Uterus (tissue), 4 donors: Measurements from ENCODE around the gene TMEM181. TPM values are rescaled to one million over a fixed set of nuclear protein-coding genes. Genes with fewer than 3 reads are reported as not detected.

ENCODE experiments used
- DNase-seq, 2 donors: peaks; one replicate each; pipeline ENCODE4 v3.0.0-alpha.2; 2019 to 2020
- H3K27ac ChIP-seq, 2 donors: fragments of 200-600 bp; sonication (generic); 1 replicate in 1 of 2; 2 replicates in 1 of 2; pipeline ENCODE4 v1.5.1; 2016 to 2018
- H3K27me3 ChIP-seq, 2 donors: fragments of 200-600 bp; sonication (generic); one replicate each; pipeline ENCODE4 v1.5.1; 2018 to 2019; ENCODE audit warnings: control low read depth in 1 of 2
- H3K36me3 ChIP-seq, 2 donors: fragments of 200-600 bp; sonication (generic); one replicate each; pipeline ENCODE4 v1.5.1; 2019; ENCODE audit warnings: control low read depth in 1 of 2
- H3K4me1 ChIP-seq, 2 donors: fragments of 200-600 bp; sonication (generic); one replicate each; pipeline ENCODE4 v1.5.1; 2018 to 2019; ENCODE audit warnings: control low read depth in 1 of 2
- H3K4me3 ChIP-seq, 2 donors: fragments of 200-600 bp; sonication (generic); 1 replicate in 1 of 2; 2 replicates in 1 of 2; pipeline ENCODE4 v1.5.1; 2018 to 2019; ENCODE audit warnings: mild to moderate bottlenecking in 1 of 2
- H3K9me3 ChIP-seq, 2 donors: fragments of 200-600 bp; sonication (generic); one replicate each; pipeline ENCODE4 v1.5.1; 2019; ENCODE audit warnings: control low read depth in 1 of 2
- CTCF ChIP-seq, 4 experiments: fragments of 200-600 bp in 2 of 4; fragments of 450-650 bp in 2 of 4; sonication (generic) in 2 of 4; IDR thresholded peaks; one replicate each; pipeline ENCODE4 v1.5.1; 2016 to 2019; ENCODE audit warnings: antibody characterized with exemption in 4 of 4, mild to moderate bottlenecking in 2 of 4, moderate library complexity in 1 of 4
- POLR2A ChIP-seq, 2 donors: fragments of 450-650 bp; IDR thresholded peaks; one replicate each; pipeline ENCODE4 v1.6.1; 2016; ENCODE audit warnings: antibody characterized with exemption in 2 of 2, mild to moderate bottlenecking in 1 of 2, moderate library complexity in 1 of 2
- intact Hi-C: fragments of 100-400 bp; cut with DNase I; formaldehyde crosslinking; loops from one replicate; pipeline ENCODE4 v1.15.1; 2023; ENCODE audit warnings: low total_unique reads
- total RNA-seq, 4 donors: library from RNA; depleted of rRNA in 3 of 4; stranded (reverse); fragments of >200 nt in 3 of 4; gene quantifications; one replicate each; pipeline versions ENCODE4 v1.1.0 to v1.2.4, GENCODE V29; 2014 to 2023
- donor health status: DM: yes; HTN: yes; CAD: no.

TMEM181 gene
- total RNA-seq, 4 donors from 2014 or later, result 17.6 to 36.6 (median 28.8) TPM

DNA sequence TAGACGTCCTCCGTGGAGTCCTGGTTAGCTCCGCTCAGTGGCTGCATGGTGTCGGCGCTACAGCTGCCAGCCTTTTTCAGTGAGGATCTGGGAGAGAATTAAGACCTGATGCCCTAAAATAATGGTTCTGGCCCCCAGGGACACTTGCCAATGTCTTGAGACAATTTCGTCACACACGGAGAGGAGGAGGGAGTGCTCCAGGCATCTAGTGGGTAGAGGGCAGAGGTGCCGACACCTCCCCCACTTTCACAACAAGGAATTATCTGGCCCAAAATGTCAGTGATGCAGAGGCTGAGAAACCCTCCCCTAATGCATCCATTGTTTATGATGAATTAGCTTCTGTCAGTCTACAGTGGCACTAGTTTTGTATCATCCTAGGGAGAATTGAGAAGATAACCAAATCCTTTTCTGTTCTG lies 24.4 kb downstream of the TMEM181 start:
- H3K4me3 ChIP-seq, result no peak overlapping the region
- no peak for DNase-seq
- intact Hi-C loops, result no loop called here

GRCh38 chr6:158586652-158587051 lies 26.8 kb downstream of the TMEM181 start:
- no peak for DNase-seq
- H3K9me3 ChIP-seq, result no peaks in the 10 kb centered on the region
- no peaks in the 10 kb centered on the region for H3K4me1 ChIP-seq
- H3K27ac ChIP-seq, result no peak overlapping the region
- H3K36me3 ChIP-seq, result no peaks in the 10 kb centered on the region
- intact Hi-C loops, result no loop called here
- H3K4me3 ChIP-seq, result no peak overlapping the region
- H3K27me3 ChIP-seq, result no peaks in the 10 kb centered on the region
- TF ChIP-seq CTCF (IDR thresholded peaks at IDR 0.05), result no peak
- TF ChIP-seq POLR2A (IDR thresholded peaks at IDR 0.05), result no peak

More for the DNA sequence above, 24.4 kb downstream of the TMEM181 start:
- H3K36me3 ChIP-seq, result no peaks in the 10 kb centered on the region
- no peaks in the 10 kb centered on the region for H3K4me1 ChIP-seq
- H3K27ac ChIP-seq, result no peak overlapping the region
- H3K27me3 ChIP-seq, result no peaks in the 10 kb centered on the region
- TF ChIP-seq POLR2A (IDR thresholded peaks at IDR 0.05), result no peak
- TF ChIP-seq CTCF (IDR thresholded peaks at IDR 0.05), result no peak
- no peaks in the 10 kb centered on the region for H3K9me3 ChIP-seq

DNA sequence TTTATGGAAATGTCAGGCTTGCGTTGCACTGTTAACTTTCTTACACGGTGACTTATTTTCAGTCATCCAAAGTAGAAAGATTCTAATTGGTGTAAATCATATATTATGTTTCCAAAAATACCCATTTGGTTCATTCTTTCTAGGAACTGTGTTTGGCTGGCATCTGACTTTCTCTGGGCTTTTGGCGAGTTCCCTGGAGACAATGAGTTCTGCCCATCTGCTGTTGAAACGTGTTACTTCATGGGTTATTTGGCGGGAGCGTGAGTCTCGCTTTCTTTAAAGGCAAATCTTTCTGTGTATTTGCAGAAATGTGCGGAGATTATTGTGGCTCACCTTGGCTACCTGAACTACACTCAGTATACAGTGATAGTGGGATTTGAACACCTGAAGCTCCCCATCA lies 29.5 kb downstream of the TMEM181 start:
- Histone ChIP-seq H3K27me3 (no peaks in the 10 kb centered on the region), H3K9me3 (no peaks in the 10 kb centered on the region), H3K36me3 (no peaks in the 10 kb centered on the region), H3K27ac (no peak overlapping the region), H3K4me1 (no peaks in the 10 kb centered on the region), H3K4me3 (no peak overlapping the region)
- no peak for DNase-seq
- TF ChIP-seq POLR2A (IDR thresholded peaks at IDR 0.05), result no peak
- intact Hi-C loops, result no loop called here

- Histone ChIP-seq H3K27me3 (no peaks in the 10 kb centered on the region), H3K9me3 (no peaks in the 10 kb centered on the region), H3K4me1 (no peaks in the 10 kb centered on the region), H3K36me3 (no peaks in the 10 kb centered on the region), H3K27ac (no peak overlapping the region), H3K4me3 (no peak overlapping the region)
- DNase-seq, result no peak
- intact Hi-C loops, result no loop called here
- no peak for TF ChIP-seq POLR2A (IDR thresholded peaks at IDR 0.05)
- TF ChIP-seq CTCF (IDR thresholded peaks at IDR 0.05), result no peak
Measured at GRCh38 chr6:158591134-158591809, 31.4 kb downstream of the TMEM181 start.

- intact Hi-C loops, result no loop called here
- Histone ChIP-seq H3K27ac (no peak overlapping the region), H3K36me3 (no peaks in the 10 kb centered on the region), H3K9me3 (no peaks in the 10 kb centered on the region), H3K4me3 (no peak overlapping the region), H3K27me3 (no peaks in the 10 kb centered on the region), H3K4me1 (no peaks in the 10 kb centered on the region)
- no peak for TF ChIP-seq POLR2A (IDR thresholded peaks at IDR 0.05)
- no peak for TF ChIP-seq CTCF (IDR thresholded peaks at IDR 0.05)
- no peak for DNase-seq
Measured at GRCh38 chr6:158591810-158592209, 31.9 kb downstream of the TMEM181 start.
